HG02571 (cell line): ENCODE measurements around the gene TMEM135.
"Not testable (repeated sequence)": the region's sequence is repeated elsewhere in the genome, so short reads cannot be mapped to it uniquely, and the experiment has no call there.

Source experiments
- ATAC-seq: cut with Tn5 transposase; IDR thresholded peaks from one replicate; pipeline ENCODE4 v1.9.1; 2021; ENCODE audit warnings: mild to moderate bottlenecking, moderate library complexity; ENCODE audit not compliant: unreplicated experiment

TMEM135 gene

DNA sequence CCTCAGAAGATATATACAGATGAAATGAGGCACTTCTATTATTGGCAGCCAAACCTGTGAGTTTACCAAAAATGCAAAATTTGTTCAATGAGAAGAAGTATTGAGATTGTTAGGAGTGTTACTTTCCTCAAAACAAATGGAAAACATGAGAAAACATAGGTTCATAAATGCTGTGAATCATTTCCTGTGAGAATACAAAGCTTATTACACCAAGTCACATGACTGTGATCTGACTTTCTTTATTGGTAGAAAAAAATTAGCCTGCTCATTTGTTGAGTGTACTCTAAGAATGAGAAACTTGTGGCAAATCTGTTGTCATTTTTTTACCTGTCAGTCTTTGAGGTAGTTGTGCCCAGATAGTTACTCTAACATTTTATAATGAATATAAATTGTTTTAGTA lies 215.1 kb downstream of the TMEM135 start:
- ATAC-seq = no peak

- no peak for ATAC-seq
Measured at GRCh38 chr11:87254562-87254961, 216.8 kb downstream of the TMEM135 start.

DNA sequence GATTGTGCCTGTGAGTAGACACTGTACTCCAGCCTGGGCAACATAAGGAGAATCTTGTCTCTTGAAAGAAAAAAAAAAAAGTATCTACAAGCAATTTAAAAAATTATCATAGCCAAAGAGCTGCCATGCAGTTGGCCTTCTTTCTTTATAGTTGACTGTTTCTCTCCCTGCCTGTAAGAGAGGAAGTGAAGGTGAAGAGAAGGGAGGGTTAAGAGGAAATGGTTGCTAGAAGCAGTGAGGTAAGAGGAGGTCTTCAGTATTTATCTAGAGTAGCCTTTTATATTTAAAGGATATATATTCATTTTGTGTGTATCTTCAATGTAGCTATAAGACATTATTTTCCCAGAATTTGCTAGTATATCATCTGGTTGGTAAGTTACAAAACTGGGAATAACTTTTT lies 217.9 kb downstream of the TMEM135 start:
- no peak for ATAC-seq

DNA sequence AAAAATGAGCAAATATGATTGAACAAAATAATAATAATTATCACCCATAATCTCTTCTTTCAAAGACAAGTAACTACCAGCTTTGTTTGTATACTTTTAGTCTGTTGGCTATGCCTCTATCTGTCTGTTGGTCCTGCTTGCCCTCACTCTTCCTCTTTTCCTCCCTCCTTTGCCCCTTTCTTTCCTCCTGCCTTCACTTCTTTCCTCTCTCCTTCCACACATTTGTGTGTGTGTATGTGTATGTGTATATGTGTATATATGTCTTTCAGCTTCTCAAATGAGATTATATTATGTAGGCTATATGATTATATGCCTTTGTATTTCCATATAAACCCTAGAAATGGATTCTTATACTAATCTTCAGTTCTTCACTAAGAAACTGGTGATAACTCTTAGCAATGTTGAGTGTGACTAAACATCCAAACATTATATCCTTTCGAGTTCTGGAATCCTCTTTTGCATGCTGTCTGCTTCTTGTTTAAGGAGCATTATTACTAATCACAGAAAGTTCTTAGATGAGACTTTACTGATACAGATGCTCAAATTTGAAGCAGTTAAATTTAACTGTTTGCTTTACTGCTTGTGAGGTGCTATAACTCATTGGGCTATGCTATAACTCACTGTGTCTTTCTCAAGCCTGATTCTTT lies 219.1 kb downstream of the TMEM135 start:
- no peak for ATAC-seq

GRCh38 chr11:87258171-87258833 lies 220.6 kb downstream of the TMEM135 start:
- ATAC-seq = no peak

DNA sequence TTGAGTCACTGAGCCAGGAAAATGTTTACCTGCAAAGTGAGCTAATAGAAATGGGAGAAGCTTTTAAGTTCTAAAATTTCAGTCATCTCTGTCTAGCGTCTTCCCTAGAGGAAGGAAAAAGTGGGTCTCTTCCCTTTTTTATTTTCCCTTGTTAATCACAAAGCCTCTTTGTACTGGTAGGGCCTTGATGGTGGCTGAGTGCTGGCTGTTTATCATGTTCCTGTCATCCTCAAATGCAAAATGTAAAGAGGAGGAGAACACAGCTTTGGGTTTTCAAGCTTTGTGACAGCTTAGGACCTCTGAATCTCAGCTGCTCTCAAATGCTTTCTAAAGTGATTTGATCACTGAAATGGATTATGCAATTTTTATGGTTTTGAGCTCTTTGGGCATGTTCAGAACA lies 222.0 kb downstream of the TMEM135 start:
- no peak for ATAC-seq

DNA sequence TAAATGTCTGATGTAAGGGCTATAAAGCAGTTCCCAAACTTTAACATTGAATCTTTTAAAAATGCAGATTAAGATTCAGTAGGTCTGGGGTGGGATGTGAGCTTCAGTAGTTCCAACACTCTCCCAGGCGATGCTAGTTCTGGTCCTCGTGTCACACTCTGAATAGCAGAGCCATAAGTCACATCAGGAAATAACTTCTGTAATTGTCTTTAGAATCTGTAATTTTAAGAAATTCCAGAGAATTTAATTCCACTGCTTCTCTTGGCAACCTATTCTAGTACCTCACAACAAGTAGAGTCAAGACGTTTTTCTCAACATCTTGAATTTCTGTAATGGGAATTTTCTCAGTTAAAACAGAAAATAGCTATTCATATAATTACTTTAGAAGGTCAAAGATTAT lies 223.1 kb downstream of the TMEM135 start:
- ATAC-seq = no peak

DNA sequence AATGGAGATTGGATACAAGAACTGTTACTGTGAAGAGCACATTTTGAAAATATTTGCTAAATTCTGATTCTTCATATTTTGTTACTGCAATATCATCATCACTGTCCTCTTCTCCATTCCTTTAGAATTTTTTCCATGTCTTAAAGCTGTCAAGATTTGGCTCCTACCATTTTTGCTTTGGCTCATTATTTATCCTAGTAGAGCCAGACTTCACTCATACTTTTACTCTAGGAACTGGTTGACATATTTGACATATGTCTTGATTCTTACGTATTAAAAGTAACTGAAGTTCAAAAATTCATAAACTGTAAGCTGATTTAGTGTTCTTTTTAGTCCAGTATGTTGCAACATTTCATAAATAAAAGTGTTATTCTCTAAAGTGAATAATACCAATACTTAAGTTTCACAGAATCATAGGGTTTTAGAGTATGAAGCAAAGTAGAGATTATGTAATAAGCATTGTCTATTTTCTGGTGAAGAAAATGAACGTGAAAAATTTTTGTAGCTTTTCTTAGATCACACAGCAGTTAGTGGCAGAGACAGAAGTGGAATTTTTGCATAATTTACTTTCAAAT lies 225.6 kb downstream of the TMEM135 start:
- no peak for ATAC-seq

- ATAC-seq = no peak
Measured at GRCh38 chr11:87263979-87264378, 226.2 kb downstream of the TMEM135 start.

GRCh38 chr11:87265132-87265531 lies 227.4 kb downstream of the TMEM135 start:
- no peak for ATAC-seq

DNA sequence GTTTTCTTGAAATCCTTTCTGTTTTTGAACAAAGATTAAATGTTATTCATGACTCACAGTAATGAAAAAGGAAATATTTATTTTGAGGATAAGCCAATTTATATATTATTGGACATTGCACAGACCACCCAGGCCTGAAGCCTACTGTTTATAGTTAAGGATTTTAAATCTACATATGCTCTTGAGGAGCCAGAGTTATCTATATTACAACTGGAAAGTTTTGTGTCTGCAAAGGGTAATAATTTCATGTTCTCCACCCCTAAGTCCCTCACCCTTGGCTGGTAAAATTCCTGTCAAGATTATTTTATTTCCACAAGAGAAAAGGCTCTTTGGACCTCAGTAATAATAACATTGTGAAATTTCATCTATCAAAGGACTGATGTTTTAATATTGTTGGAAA lies 228.2 kb downstream of the TMEM135 start:
- no peak for ATAC-seq

DNA sequence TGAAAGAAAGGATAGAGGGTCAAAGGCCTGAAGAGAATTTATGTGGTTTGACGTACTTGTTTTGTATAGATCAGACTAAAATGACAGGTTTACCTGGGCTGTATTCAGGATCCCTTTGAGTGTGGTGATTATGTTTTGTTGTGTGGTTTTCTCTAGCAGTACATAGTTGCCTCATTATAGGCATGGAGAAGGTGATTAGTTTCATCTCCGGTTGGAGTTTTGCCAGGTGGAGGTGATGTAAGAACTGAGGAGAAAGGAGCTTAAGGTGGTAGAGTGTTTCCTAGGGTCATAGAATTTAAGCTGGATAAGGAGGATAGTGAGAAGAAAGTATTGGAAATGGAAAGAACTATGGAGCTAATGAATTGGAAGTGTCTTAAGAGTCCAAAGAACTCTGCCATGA lies 229.0 kb downstream of the TMEM135 start:
- no peak for ATAC-seq

DNA sequence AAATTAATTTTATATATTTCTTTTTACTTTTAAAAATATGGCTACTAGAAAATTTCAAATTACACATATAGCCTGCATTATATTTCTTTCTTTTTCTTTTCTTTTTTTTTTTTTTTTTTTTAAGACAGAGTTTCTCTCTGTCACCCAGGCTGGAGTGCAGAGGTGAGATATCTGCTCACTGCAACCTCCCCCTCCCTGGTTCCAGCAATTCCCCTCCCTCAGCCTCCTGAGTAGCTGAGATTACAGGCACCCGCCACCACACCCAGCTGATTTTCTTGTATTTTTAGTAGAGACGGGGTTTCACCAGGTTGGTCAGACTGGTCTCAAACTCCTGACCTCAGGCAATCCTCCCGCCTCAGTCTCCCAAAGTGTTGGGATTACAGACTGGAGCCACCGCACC lies 234.2 kb downstream of the TMEM135 start:
- not testable (repeated sequence) for ATAC-seq

DNA sequence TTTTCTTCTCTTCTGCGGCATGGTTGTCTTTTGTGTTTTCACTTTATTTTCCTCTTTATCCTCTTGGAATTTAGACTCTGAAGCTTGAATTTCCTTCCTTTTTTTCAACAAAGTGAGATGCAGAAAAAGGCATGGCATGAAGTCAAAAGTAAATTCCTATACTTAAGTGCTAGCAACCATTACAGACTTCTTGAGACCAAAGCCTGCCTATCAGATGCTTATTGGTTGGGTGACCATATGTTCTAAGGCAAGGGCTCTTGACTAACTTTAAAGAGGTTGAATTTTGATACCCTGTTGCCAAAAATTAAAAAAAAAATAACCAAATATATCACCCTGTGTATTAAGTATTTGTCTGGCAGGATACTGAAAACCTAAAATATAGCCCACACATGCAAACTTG lies 237.4 kb downstream of the TMEM135 start:
- no peak for ATAC-seq

GRCh38 chr11:87280143-87280542 lies 242.4 kb downstream of the TMEM135 start:
- ATAC-seq = no peak

DNA sequence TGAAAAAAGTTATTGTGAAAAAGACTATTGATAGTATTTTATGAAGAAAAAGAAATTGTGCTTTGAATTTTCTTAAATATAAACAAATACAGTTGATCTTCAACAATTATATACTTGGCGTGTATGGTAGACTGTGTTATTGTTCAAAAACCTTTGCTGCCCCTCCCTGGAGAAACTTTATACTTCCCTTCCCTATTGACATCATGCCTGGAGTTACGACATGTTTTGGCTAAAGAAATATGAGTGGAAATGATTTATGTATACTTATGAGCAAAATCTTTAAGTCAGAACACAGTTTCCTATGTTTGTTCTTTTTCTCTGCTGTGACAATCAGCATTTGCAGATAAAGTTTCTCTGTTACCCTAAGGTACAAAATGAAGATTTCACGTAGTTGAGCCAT lies 243.8 kb downstream of the TMEM135 start:
- ATAC-seq = no peak

DNA sequence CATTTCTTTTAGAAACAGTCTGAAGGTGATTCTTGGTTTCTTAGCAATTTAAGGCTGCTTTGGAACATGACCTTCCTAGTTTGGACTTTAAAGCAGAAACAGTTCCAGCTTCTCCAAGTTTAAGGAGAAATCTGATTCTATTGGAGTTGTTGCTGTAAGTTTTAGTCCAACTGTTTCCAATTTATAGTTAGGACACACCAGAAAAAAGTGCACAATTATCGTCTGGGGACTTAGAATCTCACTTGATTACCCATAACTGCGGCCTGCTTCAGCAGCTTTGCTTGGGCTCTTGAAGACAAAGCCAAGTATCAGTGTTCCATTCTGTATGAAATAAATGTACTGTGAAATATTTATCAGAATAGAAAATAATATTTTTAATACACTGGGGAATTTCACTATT lies 246.6 kb downstream of the TMEM135 start:
- ATAC-seq = no peak

- ATAC-seq = not testable (repeated sequence)
Measured at GRCh38 chr11:87285674-87286073, 247.9 kb downstream of the TMEM135 start.

DNA sequence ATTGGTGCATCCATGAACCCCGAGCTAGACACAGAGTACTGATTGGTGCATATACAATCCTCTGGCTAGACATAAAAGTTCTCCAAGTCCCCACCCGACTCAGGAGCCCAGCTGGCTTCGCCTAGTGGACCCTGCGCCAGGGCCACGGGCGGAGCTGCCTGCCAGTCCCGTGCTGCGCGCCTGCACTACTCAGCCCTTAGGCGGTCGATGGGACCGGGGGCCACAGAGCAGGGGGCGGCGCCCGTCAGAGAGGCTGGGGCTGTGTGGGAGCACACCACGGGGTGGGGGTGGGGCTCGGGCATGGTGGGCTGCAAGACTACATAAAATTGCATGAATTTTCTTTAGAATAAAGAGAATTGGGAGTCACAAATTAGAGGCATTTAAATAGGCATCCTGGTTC lies 248.6 kb downstream of the TMEM135 start:
- ATAC-seq = no peak

- no peak for ATAC-seq
Measured at GRCh38 chr11:87290304-87290922, 252.7 kb downstream of the TMEM135 start.

DNA sequence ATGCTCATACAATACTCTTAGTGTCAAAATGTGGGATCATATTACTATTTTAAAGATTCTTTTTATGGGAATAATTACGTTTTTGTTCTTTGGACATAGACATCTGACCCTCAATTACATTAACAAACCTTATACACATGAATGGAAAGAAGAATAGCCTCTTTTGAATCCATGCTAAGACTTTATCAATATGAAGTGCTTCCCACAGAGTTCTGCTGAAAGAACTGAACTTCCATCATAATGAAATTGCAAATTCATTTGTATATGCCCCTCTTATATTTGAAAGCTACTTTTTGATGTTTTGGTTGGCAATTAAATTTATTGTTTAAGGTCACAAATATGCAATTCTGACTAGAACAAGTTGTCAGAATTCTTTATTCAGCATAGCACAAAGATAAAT lies 254.9 kb downstream of the TMEM135 start:
- ATAC-seq = no peak

GRCh38 chr11:87295237-87295636 lies 257.5 kb downstream of the TMEM135 start:
- no peak for ATAC-seq
